Measurements from ENCODE around the gene CLIP3.

GRCh38 chr19:35990771-35991730 lies 41.6 kb downstream of the CLIP3 start:
- TF ChIP-seq ZNF274 (IDR thresholded peaks at IDR 0.05; ENCODE audit: low read depth, low read length) (no peak), YY1 (IDR thresholded peaks at IDR 0.05; ENCODE audit: insufficient read depth, insufficient read length) (no peak)

All from NT2/D1 (cell line).